GM04503 (cell line): ENCODE results near the gene TMEM219.
"Not testable (repeated sequence)": the region's sequence is repeated elsewhere in the genome, so short reads cannot be mapped to it uniquely, and the experiment has no call there.

Experiments
- DNase-seq: peaks from one replicate; pipeline ENCODE4 v3.0.0-alpha.2; 2012; ENCODE audit warnings: low read depth

The TMEM219 gene

DNA sequence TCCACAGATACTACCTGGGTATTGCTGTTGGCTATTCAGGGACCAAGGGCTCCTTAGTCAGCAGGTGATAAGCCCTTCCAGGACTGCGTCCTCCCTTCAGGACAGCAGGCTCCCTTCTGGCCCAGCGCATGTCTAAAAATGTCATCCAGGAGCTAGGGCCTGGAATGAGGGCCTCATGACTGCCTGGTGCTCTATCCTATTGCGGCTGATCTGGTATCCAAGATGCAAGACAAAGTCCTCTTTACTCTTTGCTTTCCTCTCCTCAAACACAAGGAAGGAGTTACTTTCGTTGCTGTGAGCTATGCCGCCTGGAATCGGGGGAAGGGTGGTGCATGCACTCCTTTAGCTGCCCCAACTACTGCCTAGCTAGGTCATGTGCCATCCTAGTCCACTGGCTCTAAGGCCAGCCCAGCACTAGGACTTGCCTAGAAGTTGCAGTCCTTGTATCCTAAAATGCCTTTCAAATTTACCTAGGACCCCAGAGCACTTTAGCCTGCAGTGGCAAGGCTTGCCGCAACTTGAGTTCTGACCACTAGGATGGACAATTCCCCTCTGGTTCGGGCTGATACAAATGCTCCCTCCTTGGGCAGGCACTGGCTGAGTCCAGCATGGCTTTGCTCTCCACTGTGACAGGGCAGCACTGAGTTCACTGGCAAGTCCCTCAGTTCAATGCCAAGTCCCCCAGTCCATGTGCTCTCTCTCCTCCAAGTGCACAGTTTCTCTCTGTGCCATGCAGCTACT lies 10.1 kb upstream of the TMEM219 start:
- no peak for DNase-seq

DNA sequence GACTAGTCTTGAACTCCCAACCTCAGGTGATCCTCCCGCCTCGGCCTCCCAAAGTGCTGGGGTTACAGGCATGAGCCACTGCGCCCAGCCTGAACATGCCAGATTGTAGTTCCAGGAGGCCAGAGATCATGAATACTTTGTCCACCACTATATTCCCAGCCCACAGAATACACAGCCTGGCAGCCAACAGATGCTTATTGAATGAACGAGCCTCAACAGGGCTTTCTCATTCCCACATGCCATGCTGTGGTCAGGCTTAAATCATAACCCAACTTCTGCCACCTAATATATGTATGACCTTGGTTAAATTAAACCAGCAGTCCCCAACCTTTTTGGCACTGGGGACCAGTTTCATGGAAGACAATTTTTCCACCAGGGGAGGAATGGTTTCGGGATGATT lies 3.1 kb upstream of the TMEM219 start:
- DNase-seq = no peak

GRCh38 chr16:29959293-29959692 lies 2.6 kb upstream of the TMEM219 start:
- no peak for DNase-seq

DNA sequence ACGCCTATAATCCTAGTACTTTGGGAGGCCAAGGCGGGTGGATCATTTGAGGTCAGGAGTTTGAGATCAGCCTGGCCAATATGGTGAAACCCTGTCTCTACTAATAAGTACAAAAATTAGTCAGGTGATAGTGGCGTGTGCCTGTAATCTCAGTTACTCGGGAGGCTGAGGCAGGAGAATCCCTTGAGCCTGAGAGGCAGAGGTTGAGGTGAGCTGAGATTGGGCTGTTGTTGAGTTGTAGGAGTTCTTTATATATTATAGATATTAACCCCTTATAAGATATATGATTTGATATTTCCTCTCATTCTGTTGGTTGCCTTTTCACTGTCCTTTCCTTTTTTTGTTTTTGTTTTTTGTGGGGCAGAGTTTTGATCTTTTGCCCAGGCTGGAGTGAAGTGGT lies 2.1 kb upstream of the TMEM219 start:
- DNase-seq = not testable (repeated sequence)

- DNase-seq = no peak
Measured at GRCh38 chr16:29961127-29961478, 776 bp upstream of the TMEM219 start.

GRCh38 chr16:29962344-29962994 lies 590 bp downstream of the TMEM219 start:
- no peak for DNase-seq

GRCh38 chr16:29963021-29963743 lies 1.3 kb downstream of the TMEM219 start:
- no peak for DNase-seq

- no peak for DNase-seq
Measured at GRCh38 chr16:29968205-29968604, 6.3 kb downstream of the TMEM219 start.

- no peak for DNase-seq
Measured at GRCh38 chr16:29971304-29971703, 9.4 kb downstream of the TMEM219 start.

GRCh38 chr16:29972500-29972899 lies 10.6 kb downstream of the TMEM219 start:
- DNase-seq = no peak

GRCh38 chr16:29972992-29973383 lies 11.1 kb downstream of the TMEM219 start:
- DNase-seq = no peak

- peak; percentile 84 for DNase-seq
Measured at GRCh38 chr16:29973384-29974246, 11.7 kb downstream of the TMEM219 start, which contains the start of gene TAOK2. TSS of gene TAOK2 (plus strand) at chr16:29973868. CDS start at chr16:29977773, 3,905 bp downstream.

DNA sequence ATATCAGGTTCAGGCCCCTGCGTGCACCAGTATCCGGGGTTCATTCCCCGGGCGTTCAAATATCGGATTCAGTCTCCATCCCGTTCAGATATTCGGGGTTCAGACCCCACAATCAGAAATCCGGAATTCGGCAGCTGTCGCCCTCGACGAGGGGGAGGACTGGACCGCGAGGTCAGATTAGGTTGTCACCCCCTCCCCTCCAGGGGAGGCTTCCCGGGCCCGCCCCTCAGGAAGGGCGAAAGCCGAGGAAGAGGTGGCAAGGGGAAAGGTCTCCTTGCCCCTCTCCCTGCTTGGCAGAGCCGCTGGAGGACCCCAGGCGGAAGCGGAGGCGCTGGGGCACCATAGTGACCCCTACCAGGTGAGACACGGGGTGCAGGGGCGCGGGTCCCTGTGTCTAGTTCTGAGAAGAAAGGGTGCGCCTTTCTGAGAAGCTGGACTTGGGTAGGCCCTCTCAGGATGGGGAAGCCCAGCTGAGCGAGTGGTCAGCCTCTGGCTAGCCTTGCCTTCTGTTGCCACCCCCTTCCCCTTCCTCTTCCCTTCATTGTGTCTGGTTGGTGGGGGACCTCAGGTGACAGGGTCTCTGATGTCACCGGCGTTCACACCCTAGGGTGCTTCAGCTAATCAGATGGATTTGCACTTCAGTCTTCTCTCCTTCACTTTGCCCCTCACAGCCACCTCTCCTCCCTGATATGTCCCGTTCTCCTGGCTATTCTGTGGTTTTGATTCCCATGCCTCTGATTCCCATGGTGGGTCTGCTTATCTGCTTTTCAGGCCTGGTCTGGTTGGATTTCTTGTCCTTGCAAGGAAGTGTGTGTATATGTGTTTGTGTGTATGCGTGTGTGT lies 12.6 kb downstream of the TMEM219 start:
- no peak for DNase-seq

- DNase-seq = no peak
Measured at GRCh38 chr16:29975134-29975538, 13.3 kb downstream of the TMEM219 start.

DNA sequence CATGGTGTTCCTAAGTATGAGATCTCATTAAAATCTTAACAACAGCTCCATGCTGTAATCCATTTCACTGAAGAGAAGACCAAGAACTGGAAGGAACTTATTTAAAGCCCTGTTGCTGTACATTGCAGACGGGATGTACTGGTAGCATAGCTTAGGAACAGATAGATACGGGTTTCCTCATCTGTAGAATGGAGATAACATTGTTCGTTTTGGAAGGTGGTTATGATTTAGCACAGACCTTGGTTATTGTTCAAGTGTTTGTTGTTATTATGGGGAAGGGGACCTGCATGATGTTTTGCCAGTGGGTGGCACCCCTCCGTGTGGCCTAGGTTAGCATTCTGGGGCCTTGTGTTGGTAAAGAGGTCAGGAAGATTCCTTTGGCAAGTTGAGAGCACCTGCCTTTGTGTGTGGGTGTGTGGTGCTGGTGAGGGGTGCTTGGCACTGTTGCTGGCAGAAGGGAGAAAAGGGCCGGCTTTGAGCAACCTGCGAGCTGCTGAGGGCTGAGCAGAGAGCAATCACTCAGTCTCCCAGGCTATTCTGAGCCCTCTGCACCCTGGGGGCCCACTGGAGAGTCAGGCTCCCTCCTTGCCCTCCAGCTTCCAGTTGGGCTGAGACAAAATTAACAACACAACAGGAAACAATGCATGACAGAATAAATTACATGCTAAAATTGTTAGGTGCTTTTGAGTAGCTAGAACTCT lies 14.1 kb downstream of the TMEM219 start:
- DNase-seq = no peak

DNA sequence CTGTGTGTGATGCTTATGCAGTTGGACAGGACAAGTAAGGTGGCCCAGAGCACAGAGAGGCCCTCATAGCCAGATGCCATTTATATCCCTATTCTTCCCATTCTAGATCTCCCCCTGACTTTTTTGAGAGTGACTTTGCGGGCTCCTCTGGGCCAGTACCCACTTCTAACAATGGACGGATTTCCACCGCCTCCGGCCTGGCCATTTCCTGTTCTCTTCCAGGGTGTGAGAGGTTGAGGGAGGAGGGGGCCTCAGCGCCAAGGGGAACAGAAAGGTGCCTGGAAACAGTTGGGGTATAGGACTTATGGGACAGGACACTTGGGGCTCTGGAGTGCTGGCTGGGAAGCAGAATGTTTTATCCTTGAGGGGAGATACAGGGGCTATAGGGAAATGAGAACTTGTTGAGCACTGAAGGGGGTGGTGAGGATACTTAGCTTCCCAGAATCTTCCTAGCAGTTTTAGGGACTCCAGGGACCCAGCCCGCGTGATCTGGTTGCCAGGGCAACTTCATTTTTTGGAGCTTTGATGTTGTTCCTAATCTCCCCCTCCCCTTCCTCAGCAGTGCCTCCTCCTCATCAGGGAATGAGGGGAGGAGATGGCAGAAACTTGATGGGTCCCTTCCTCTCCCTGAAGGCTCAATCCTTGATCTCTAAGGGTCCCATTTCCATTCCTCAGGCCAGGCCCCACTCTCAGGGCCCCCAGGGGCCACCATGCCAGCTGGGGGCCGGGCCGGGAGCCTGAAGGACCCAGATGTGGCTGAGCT lies 15.4 kb downstream of the TMEM219 start:
- DNase-seq = no peak

GRCh38 chr16:29978081-29978480 lies 16.2 kb downstream of the TMEM219 start:
- no peak for DNase-seq

DNA sequence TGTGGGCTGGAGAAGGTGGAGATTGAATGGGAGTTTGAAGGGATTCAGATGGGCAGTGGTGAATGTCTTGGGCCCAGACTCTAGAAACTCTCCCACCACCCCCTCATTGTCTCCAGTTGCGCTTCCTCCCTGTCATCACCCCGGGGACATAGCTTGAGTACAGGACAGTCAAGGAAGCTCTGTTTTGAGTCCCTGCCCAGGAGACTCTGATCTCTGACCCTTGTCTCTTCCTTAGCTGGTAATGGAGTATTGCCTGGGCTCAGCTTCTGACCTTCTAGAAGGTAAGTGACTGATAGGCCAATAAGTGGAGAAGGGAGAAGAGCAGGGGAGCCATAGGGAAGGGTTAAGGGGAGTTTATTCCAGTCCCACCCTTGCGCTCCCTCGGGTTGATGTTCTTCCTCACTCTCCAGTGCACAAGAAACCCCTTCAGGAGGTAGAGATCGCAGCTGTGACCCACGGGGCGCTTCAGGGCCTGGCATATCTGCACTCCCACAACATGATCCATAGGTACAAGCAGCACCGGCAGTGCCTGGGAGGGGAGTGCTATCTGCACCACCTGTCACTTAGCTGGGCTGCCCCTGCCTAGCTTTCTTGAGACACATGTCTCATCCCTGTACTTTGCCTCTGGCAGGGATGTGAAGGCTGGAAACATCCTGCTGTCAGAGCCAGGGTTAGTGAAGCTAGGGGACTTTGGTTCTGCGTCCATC lies 16.8 kb downstream of the TMEM219 start:
- no peak for DNase-seq
